Stimulated activated CD4-positive, alpha-beta T cell treated with anti-CD3 and anti-CD28 coated beads, Interleukin-12 subunit alpha, Interleukin-12 subunit beta, amount 100 ng/mL, for 48 hours (primary cell): ENCODE measurements around the gene FGF12.
A peak's percentile ranks its signal among the peaks of the same experiment; 100 is the strongest.

Experiments used
- DNase-seq, 3 donors: peaks; one replicate each; pipeline ENCODE4 v3.0.0-alpha.2; 2020; ENCODE audit warnings: low read depth in 2 of 3, low spot score in 1 of 3

FGF12 gene

GRCh38 chr3:192685801-192686200 is 41.5 kb downstream of the FGF12 start:
- DNase-seq: no peak

GRCh38 chr3:192684151-192684550 is 43.2 kb downstream of the FGF12 start:
- DNase-seq: no peak

- peak in 2 of 3 donors; percentile 5 to 11 for DNase-seq
These were observed 51.2 kb downstream of the FGF12 start for GRCh38 chr3:192675958-192676649.

GRCh38 chr3:192655628-192656027 is 71.7 kb downstream of the FGF12 start:
- no peak for DNase-seq

- DNase-seq: no peak
These were observed 72.3 kb downstream of the FGF12 start for GRCh38 chr3:192655040-192655439.

GRCh38 chr3:192653862-192654261 is 73.5 kb downstream of the FGF12 start:
- no peak for DNase-seq

- DNase-seq: no peak
These were observed 74.6 kb downstream of the FGF12 start for GRCh38 chr3:192652727-192653126.

GRCh38 chr3:192651836-192652512 is 75.4 kb downstream of the FGF12 start:
- DNase-seq: no peak

- no peak for DNase-seq
These were observed 81.9 kb downstream of the FGF12 start for GRCh38 chr3:192645437-192645836.

- no peak for DNase-seq
These were observed 84.7 kb downstream of the FGF12 start for GRCh38 chr3:192642651-192643050.

GRCh38 chr3:192641919-192642318 is 85.4 kb downstream of the FGF12 start:
- DNase-seq: no peak

GRCh38 chr3:192639987-192640386 is 87.4 kb downstream of the FGF12 start:
- no peak for DNase-seq

GRCh38 chr3:192637803-192638202 is 89.5 kb downstream of the FGF12 start:
- DNase-seq: no peak

- no peak for DNase-seq
These were observed 90.6 kb downstream of the FGF12 start for GRCh38 chr3:192636517-192637444.

GRCh38 chr3:192629429-192629828 is 97.9 kb downstream of the FGF12 start:
- DNase-seq: no peak

GRCh38 chr3:192621909-192622308 is 105.4 kb downstream of the FGF12 start:
- no peak for DNase-seq

GRCh38 chr3:192620275-192620674 is 107.1 kb downstream of the FGF12 start:
- no peak for DNase-seq

GRCh38 chr3:192611411-192611810 is 115.9 kb downstream of the FGF12 start:
- no peak for DNase-seq

- no peak for DNase-seq
These were observed 118.4 kb downstream of the FGF12 start for GRCh38 chr3:192608726-192609600.

GRCh38 chr3:192607798-192608197 is 119.5 kb downstream of the FGF12 start:
- DNase-seq: no peak

GRCh38 chr3:192597913-192598312 is 129.4 kb downstream of the FGF12 start:
- DNase-seq: no peak
